Measurements from ENCODE around the gene SLC7A9.
"Not testable (repeated sequence)": the region's sequence is repeated elsewhere in the genome, so short reads cannot be mapped to it uniquely, and the experiment has no call there.

Gene SLC7A9

GRCh38 chr19:32823747-32824102 is 45.8 kb downstream of the SLC7A9 start:
- DNase-seq: no peak

GRCh38 chr19:32822916-32823746 is 46.4 kb downstream of the SLC7A9 start:
- no peak for DNase-seq

DNA sequence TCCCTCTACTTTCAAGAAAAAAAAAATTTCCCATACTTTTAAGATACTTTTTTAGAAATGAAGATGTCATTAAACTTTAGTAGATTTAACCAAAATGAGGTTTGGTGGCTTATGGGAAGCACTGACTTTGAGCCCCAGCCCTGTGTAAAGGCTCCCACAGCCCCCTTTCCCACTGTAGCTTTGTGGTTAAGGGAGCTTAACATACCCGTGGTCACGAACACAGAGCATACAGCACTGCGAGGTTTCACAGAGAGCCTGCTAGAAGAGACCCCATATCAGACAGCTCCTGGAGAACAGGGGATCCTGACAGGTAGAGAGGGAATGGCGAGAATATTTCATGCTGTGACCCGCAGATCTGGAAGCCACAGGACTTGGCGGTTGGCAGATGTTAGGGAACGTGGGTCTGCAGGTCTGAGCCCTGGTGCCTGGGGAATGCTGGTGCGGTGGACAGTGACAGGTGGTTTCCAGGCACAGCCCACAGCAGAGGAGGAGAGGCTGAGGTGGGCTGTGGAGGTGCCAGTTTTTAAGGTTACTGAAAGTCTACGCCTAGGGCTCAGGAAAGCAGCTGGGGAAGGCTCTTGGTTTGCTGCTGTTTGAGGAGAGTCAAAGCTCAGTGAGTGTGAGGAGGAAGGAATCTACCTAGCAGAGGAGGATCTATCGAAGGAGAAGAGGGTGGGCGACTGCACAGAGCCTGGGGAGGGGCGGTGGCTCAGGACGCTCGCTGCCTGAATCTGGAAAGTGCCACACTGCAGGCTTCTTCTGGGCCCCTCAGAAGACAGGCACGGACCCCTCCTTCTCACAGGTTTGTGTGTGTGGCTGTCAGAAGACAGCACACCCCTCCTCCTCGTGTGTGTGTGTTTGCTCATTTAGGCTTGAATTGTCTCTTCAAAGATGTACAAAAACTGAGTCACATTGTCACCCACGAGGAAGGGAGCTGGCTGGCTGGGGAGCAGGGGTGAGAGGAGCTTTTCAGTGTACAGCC is 49.9 kb downstream of the SLC7A9 start:
- DNase-seq: peak; percentile 28

GRCh38 chr19:32818536-32818935 is 51.0 kb downstream of the SLC7A9 start:
- no peak for DNase-seq

- peak; percentile 59 for DNase-seq
Observed at GRCh38 chr19:32817569-32818476, 51.7 kb downstream of the SLC7A9 start.

DNA sequence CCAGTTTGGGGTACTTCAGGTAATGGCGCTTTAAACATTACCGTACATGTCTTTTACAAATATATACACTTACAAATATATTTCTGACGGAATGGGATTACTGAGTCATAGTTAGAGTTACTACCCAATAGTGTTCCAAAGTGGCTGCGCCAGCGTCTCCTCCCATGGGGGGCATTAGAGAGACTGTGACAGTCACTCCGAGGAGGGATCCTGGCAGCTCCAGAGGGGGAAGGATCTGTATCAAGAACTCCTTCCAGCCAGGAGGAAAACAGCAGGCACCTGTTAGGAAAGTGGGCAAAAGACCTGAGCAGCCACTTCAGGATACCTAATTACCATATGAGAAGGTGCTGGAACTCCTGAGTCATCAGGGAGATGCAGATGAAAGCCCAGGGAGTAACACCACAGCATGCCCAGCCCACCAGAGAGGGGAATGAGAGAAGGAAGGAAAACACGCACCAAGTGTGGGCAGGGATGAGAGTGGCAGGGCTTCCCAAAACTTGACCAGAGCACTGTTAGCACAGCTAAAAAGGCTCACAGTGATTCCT is 52.9 kb downstream of the SLC7A9 start:
- peak; percentile 60 for DNase-seq

GRCh38 chr19:32814624-32815023 is 54.9 kb downstream of the SLC7A9 start:
- DNase-seq: no peak

GRCh38 chr19:32813862-32814425 is 55.6 kb downstream of the SLC7A9 start:
- DNase-seq: no peak

GRCh38 chr19:32812571-32812970 is 57.0 kb downstream of the SLC7A9 start:
- DNase-seq: no peak

DNA sequence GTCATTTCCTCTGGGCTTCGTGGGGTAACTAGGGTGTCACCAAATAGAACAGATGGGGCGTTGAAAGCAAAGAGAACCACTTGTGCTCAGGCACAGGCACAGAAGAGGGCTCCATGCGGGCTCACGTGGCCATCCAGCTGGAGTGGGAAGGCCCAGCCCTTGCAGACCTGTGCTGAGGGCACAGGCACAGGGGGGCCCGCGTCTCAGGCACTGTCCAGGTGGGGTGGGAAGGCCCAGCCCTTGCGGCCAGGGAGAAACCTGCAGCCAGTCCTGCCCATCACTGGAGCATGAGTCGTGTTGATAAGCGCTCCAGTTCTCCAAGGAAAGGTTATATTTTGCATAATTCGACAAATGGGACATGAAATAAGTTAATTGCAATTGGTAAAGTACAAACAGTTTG is 57.5 kb downstream of the SLC7A9 start:
- no peak for DNase-seq

- DNase-seq: no peak
Observed at GRCh38 chr19:32811151-32811550, 58.4 kb downstream of the SLC7A9 start.

GRCh38 chr19:32810452-32810851 is 59.1 kb downstream of the SLC7A9 start:
- no peak for DNase-seq

GRCh38 chr19:32809754-32810153 is 59.8 kb downstream of the SLC7A9 start:
- no peak for DNase-seq

DNA sequence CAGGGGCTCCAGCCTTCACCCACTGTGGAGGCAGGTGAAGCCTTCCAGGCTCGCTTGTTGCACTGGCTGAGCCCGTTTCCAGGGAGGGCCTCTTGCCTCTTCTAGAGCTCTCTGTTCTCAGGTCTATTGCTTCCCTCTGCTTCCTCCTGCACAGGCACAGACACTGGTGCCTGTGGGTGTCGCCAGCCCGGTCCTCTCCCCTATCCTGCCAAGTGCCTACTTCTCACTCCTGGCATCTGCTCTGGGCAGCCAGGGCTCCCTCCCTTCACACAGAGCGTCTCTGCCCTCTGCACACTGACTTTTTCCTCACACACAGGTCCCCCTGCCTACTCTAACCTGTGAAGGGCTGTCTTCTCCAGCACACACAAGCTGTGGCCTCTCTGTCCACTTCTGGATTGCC is 60.3 kb downstream of the SLC7A9 start:
- DNase-seq: peak; percentile 57

GRCh38 chr19:32808236-32808635 is 61.3 kb downstream of the SLC7A9 start:
- no peak for DNase-seq

DNA sequence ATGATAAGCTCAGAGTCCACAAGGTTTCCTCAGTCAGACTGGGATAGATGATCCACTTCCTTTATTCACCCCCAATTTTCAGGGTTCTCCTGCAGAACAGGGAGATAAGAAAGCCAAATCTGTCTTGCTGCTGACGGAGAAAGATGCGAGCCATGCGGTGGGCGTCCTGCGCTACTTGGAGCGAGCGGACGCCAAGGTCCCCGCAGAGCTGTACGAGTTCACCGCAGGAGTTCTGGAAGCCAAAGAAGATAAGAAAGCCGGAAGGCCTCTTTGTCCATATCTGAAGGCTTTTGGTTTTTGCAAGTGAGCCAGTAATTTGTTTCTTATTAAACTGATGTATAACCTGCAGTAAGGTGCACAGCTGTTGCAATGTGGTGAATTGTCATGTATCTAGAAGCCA is 66.7 kb downstream of the SLC7A9 start:
- DNase-seq: no peak

GRCh38 chr19:32800754-32801153 is 68.8 kb downstream of the SLC7A9 start:
- no peak for DNase-seq

- no peak for DNase-seq
Observed at GRCh38 chr19:32800191-32800590, 69.4 kb downstream of the SLC7A9 start.

GRCh38 chr19:32798201-32798600 is 71.4 kb downstream of the SLC7A9 start:
- DNase-seq: peak; percentile 76

DNA sequence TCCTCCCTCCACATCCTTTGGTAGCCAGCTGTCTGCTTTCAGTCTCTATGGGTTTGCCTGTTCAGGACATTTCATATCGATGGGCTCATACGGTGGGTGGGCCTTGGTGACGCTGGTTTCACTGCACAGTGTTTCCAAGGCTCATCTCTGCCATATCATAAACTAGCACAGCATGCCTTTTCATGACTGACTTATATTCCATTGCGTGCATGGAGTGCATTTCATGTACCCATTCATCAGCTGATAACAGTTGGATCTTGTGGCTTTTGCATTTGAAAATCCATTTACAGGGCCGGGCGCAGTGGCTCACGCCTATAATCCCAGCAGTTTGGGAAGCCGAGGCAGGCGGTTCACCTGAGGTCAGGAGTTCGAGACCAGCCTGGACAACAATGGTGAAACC is 80.1 kb downstream of the SLC7A9 start:
- no peak for DNase-seq

DNA sequence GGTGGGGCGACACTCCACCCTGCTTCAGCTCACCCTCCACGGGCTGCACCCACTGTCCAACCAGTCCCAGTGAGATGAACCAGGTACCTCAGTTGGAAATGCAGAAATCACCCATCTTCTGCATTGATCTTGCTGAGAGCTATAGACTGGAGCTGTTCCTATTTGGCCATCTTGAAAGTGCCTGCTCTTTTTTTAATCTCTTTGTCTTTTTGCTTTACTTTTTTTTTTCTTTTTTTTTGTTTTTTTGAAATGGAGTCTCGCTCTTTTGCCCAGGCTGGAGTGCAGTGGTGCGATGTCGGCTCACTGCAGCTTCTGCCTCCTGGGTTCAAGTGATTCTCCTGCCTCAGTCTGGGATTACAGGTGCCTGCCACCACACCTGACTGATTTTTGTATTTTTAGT is 81.7 kb downstream of the SLC7A9 start:
- not testable (repeated sequence) for DNase-seq

- peak; percentile 33 for DNase-seq
Observed at GRCh38 chr19:32787161-32787813, 82.3 kb downstream of the SLC7A9 start.

All from NCI-H510A treated with DMSO at 0.1 percent for 48 hours (cell line).